ENCODE results near the gene CTNNBL1.
"Not testable (repeated sequence)": the region's sequence is repeated elsewhere in the genome, so short reads cannot be mapped to it uniquely, and the experiment has no call there.

CTNNBL1 gene

GRCh38 chr20:37680420-37680819, 13.4 kb upstream of the CTNNBL1 start:
- DNase-seq = no peak

- DNase-seq = peak; percentile 59
These were observed 12.3 kb upstream of the CTNNBL1 start for GRCh38 chr20:37681384-37682112.

GRCh38 chr20:37683146-37683545, 10.7 kb upstream of the CTNNBL1 start:
- DNase-seq = peak; percentile 74

- DNase-seq = no peak
These were observed 6.9 kb upstream of the CTNNBL1 start for GRCh38 chr20:37686762-37687477.

GRCh38 chr20:37687478-37687805, 6.4 kb upstream of the CTNNBL1 start:
- no peak for DNase-seq

GRCh38 chr20:37688093-37688492, 5.7 kb upstream of the CTNNBL1 start:
- DNase-seq = no peak

GRCh38 chr20:37690626-37691369, 3.0 kb upstream of the CTNNBL1 start:
- no peak for DNase-seq

- DNase-seq = no peak
These were observed 1.2 kb upstream of the CTNNBL1 start for GRCh38 chr20:37692459-37693166.

- no peak for DNase-seq
These were observed 592 bp upstream of the CTNNBL1 start for GRCh38 chr20:37693242-37693634.

GRCh38 chr20:37695684-37696342, 2.0 kb downstream of the CTNNBL1 start:
- no peak for DNase-seq

- no peak for DNase-seq
These were observed 3.5 kb downstream of the CTNNBL1 start for GRCh38 chr20:37697314-37697713.

- DNase-seq = no peak
These were observed 5.4 kb downstream of the CTNNBL1 start for GRCh38 chr20:37699202-37699601.

GRCh38 chr20:37700301-37700700, 6.5 kb downstream of the CTNNBL1 start:
- DNase-seq = no peak

- DNase-seq = not testable (repeated sequence)
These were observed 7.8 kb downstream of the CTNNBL1 start for GRCh38 chr20:37701676-37702075.

GRCh38 chr20:37702403-37703034, 8.7 kb downstream of the CTNNBL1 start:
- no peak for DNase-seq

- DNase-seq = no peak
These were observed 9.4 kb downstream of the CTNNBL1 start for GRCh38 chr20:37703035-37703845.

- no peak for DNase-seq
These were observed 11.1 kb downstream of the CTNNBL1 start for GRCh38 chr20:37704955-37705354.

- no peak for DNase-seq
These were observed 12.5 kb downstream of the CTNNBL1 start for GRCh38 chr20:37706298-37706697.

GRCh38 chr20:37711001-37711400, 17.2 kb downstream of the CTNNBL1 start:
- no peak for DNase-seq

GRCh38 chr20:37711994-37712964, 18.4 kb downstream of the CTNNBL1 start:
- DNase-seq = no peak
